C4-2B (cell line): ENCODE measurements around the gene SUSD1.

ENCODE experiments used
- ZFX ChIP-seq: fragments of 450-650 bp; IDR thresholded peaks from 2 replicates; pipeline ENCODE4 v1.6.1; 2017
- TF ChIP-seq, protein P1 (sequence below): fragments of 450-650 bp; conservative IDR thresholded peaks from 2 replicates; pipeline ENCODE4 v1.5.1; 2017; ENCODE audit warnings: mild to moderate bottlenecking

DNA sequence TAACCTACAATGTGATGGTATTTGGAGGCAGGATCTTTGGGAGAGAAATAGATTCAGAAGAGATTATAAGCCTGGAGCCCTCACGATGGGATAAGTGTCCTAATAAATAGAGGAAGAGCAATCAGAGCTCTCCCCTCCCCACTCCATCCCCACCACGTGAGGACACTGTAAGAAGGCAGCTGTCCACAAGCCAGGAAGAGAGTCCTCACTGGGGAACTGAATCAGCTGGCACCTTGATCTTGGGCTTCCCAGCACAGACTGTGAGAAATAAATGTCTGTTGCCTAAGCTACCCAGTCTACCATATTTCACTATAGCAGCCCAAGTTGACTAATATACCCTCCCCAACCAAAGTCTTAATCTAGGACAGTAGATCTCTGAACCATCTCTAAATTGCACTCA lies 118.1 kb downstream of the SUSD1 start:
- TF ChIP-seq, protein P1, sequence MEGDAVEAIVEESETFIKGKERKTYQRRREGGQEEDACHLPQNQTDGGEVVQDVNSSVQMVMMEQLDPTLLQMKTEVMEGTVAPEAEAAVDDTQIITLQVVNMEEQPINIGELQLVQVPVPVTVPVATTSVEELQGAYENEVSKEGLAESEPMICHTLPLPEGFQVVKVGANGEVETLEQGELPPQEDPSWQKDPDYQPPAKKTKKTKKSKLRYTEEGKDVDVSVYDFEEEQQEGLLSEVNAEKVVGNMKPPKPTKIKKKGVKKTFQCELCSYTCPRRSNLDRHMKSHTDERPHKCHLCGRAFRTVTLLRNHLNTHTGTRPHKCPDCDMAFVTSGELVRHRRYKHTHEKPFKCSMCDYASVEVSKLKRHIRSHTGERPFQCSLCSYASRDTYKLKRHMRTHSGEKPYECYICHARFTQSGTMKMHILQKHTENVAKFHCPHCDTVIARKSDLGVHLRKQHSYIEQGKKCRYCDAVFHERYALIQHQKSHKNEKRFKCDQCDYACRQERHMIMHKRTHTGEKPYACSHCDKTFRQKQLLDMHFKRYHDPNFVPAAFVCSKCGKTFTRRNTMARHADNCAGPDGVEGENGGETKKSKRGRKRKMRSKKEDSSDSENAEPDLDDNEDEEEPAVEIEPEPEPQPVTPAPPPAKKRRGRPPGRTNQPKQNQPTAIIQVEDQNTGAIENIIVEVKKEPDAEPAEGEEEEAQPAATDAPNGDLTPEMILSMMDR = no peak
- TF ChIP-seq ZFX = no peak
